NCI-H146 (cell line): Measurements from ENCODE around the gene HOXB3.

Experiments used
- DNase-seq: peaks from one replicate; lab custom pipeline; 2025; lab: John Stamatoyannopoulos, UW

HOXB3 gene

DNA sequence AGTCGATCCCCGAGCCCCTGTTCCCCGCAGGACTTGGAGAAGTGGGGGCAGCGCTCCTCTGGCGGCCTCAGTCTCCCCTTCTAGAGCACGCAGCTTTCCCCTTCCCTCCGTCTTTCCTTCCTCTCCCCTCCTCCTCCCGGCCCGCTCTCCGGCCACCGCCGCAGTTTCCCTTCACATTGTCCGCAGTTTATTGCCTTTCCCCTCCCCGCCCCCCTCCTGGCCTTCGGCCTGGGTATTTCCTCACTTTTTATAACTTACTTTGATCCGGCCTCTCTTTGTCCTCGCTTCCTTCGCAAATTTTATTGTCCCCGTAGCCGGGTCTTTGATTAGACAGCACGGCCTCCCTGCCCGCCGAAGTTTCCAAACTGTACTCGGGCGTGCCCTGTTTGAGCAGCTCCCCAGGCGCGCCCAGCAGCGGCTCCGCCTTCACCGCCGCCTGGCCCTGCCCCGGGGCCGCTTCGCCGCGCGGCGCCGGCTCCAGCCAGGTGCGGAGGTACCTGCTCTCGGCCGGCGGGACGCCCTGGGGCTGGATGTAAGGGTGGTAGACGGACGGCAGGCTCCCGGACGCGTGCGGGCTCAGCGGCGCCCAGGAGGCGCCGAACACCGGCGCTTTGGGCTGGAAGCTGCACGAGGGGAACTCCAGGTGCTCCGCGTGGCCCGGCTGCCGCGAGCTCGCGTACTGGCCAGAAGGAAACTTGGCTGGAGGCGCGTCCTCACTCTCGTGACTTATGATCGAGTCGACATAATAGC lies 35.6 kb upstream of the HOXB3 start:
- DNase-seq = peak; percentile 50

DNA sequence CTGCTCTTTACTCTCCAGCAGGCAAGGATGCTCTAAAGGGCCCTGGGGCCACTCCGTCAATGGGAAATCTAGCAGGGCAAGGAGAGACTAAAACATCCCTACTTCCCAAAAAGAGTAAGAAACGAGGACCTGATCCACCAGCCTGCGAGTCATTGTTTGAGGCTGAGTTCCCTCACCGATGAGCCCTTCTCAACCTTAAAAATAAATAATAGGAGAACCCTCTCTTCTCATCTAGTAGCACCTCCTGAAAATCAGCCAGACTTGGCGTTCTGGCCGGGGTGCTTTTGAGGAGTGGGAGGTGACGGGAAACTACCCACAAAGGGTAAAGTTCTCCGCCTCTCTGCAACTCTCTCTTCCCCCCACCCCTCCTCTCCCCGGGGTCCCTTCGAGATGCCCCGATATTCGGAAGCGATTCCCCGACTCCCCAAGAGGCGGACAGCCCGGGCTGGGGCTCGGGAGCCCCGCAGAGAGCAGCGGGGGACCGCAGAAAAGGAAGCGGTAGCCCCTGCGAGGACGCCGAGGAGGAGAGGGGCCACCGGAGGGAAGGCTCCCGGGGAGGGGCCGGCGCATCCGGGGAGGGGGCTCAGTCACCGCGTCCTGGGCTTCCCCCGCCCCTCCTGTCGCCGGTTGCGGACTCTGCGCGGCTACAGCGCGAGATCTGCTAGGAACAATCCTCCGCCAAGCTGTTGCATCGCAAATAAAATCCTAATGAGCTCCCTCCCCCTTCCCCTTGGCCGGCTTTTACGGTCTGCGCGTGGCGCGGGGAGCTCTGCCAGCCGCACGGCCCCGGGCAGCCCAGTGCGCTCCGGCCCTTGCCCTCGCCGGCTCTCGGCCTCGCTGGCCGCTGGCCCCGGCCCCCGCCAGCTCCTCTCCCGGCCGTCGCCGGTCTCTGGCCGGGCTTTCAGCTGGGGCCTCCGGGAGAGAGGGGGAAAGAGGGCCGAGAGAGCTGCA lies 34.8 kb upstream of the HOXB3 start:
- peak; percentile 33 for DNase-seq

DNA sequence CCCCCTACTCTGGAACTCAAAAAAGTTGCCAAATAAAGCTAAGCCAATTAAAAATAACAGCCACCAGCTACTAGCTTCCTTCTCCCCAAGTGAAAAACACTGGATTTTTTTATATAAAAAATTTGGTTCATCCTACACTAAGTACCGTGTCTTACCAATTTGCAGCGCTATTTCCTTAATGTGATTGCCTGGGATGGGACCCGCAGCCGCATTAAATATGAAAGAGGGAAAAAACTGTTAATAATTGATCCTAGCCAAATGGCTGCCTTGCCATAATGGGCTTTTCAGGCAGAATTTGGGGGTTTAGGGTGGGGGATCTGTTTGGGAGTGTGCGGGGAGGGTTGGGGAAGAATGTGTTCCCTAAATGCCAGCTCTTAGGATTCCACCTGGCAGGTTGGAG lies 34.1 kb upstream of the HOXB3 start:
- DNase-seq = no peak

DNA sequence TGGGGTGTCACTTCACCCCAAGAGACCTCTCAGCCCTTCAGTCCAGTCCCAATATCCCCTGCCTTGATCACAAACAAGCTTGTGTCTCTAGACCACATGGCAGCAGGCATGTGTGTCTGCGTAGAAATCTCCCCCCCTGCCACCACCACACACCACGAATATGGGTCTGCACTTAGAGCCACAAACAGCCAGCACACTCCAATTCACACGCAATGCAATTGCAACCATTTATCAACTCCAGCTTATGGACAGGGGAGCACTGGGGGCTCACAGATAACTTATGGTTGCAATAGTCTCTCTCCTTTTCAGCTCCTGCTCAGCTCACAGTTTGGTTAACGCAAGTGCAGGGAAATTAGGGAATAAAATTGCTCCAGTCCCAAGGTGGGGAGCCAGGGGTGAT lies 33.5 kb upstream of the HOXB3 start:
- DNase-seq = no peak

DNA sequence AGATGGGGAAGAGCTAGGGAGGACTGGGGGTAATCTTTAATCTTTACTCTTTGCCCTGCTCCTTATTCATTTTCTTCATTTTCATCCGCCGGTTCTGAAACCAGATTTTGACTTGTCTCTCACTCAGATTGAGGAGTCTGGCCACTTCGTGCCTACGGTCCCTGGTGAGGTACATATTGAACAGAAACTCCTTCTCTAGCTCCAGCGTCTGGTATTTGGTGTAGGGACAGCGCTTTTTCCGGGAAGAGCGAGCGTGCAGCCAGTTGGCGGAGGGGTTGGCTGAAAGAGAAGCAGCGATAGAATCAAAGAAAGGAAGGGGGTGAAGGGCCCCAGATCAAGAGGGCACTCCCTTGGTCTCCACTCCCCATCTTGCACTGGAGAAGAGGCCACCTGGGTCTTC lies 32.8 kb upstream of the HOXB3 start:
- no peak for DNase-seq

DNA sequence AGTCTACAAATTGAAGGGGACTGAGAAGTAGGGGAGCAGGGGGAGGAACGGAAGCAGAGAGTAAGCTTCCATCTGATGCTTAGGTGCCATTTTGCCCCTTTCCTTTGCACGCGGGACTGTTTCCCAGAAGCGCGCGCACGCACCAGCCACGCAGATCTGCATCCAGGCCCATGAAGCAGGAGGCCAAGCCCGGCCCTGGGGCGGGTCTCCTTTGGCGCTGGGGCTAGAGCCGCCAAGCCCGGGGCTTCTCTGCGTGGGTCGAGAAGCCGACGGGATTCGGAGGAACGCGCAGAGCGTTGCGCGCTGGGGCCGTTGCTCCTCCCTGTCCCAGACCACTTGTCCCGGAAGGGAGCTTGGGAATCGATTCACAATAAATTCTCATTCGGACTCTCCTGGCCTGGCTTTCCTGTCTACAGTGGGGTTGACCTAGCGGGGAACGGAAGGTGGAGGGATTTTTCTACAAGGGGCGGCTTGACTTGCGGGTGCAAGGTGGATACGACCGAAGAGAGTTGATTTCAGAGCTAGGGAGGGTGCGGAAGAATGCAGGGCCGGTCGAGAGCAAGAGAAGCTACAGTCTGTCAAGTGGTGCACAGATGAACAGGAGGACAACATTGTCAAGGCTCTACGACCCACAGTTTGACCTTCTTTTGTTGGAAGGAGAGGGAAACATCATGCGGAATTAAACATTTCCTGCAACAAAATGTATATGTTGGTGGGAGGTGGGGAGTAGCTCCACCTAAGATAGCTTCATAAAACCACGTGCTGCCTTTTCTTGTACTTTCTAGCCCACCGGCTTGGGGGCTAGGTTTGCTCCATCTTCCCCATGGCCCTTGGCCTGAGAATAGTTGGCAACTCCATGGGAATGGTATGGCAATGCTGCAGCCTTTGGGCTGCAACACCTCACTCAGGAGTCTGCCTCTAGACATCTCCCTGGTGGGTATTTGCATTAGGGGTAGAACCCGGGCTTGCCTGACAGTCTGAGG lies 31.7 kb upstream of the HOXB3 start:
- DNase-seq = no peak

DNA sequence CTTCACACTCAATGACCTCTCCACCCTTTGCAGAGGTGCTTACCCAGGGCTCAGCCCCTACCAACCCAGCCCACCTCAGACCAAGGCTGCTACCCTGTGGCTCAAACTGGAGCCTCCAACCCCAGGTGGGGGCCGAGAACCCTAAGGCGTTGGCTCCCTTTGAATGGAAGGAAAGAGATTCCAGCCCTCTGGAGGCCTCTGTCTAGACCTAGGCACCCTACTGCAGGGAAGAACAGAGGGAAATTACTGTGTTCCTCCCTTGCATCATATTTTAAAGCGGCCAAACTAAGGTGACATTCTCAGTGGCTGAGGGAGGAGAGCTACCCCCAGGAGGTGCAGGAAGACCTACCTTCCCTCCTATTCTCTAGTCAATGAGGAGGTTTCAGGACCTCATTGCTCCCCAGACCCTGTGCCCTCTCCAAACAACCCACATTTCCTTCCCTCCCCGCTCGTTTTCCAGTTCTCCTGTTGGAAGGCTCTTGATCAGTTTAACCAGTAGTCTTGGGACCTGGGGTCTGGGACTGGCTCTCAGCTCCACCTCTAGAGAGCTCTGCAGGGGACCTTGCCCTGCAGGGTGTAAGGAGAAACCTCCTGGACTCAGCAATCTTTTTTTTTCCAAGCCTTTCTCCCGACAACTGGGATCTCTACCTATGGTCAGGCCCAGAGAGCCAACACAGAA lies 30.6 kb upstream of the HOXB3 start:
- DNase-seq = no peak

DNA sequence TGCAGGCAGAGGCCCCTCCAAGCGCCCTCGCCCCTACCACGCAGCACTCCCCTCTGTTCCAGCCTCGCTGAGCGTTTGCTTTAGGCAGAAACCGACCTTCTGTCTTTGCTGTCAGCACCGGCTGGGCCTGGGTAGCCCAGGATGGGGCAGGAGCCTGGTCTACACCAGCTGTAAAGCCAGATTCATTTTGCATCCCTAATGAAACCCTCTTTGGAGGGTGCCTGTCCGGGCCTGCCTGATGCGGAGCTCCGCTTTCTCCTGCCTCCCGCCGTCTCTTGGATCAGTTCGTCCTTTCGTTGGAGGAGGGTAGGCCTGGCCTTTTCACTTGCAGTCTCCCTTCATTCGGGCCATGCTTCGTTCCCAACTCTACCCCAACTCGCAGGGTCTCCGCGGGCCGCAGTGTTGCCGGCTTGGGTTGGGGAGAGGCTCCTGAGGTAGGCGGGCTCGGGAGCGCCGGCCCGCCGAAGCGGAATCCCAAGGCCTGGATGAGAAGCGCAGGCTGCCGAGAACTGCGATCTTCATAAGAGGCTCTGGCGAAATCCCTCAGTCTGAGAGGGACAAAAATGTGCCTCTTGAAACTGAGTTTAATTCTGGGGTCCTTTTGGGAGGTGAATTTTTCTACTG lies 29.9 kb upstream of the HOXB3 start:
- DNase-seq = no peak

DNA sequence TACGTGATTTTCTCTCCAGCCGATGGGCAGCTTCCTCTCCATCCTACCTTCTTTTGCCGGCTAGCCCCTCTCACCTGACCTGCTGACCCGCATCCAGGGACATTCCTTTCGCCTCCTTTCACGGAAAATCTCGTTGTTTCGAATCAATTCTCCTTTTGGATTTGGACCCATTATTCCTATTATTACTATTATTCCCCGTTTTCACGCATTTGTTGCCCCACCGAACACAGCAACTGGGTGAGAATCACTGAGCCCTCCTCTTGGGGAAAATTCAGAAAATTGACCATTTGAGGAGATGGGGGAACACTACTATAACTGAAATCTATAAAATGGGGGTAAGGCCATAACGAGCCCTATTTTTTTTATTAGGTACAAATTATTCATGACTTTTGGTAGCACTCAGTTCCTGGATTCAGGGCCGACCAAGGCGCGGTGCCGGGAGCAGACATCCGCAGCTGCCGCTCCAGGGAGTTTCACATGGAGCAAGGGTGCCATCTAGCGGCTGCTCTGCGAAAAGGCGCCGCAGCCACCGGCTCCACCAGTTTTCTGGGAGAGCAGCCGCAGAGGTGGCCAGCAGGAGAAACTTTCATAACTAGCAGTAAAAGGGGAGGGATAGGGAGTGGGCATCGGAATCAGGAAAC lies 28.3 kb upstream of the HOXB3 start:
- DNase-seq = peak; percentile 81

DNA sequence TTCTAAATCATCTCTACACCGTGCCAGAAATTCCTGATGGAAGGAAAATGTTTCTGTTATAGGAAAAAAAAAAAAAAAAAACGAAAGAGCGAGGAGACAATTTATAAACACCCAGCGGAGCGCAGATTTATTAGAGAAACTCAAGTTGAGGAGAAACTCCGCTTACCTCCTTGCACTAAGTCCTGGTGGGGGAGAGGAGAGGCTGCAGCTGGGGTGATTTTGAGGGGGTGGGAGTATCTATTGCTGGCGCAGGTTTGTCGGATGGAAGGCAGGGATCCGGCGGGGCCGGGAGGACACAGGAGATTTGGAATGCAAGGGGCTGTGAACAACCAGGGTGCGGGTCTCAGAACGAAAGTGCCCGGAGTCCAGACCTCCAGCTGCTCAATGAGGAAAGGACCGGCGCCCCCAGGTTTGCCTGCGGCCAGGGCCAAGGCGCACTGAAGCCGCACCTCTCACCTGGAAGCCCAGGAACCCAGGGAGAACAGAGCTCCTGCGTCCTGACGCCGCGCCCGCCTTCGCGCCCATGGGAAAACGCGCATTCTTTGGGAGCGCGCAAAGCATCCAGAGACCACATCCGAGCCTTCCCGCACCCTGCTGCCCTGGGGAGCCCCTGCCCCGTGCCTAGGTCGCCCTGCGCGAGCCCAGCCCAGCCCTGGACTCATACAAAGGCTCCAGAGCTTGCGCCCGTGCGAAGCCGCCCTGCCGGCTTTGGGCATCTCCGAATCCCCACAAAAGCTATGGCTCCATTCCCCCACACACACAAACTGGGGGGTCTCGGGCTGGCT lies 27.6 kb upstream of the HOXB3 start:
- DNase-seq = peak; percentile 43

DNA sequence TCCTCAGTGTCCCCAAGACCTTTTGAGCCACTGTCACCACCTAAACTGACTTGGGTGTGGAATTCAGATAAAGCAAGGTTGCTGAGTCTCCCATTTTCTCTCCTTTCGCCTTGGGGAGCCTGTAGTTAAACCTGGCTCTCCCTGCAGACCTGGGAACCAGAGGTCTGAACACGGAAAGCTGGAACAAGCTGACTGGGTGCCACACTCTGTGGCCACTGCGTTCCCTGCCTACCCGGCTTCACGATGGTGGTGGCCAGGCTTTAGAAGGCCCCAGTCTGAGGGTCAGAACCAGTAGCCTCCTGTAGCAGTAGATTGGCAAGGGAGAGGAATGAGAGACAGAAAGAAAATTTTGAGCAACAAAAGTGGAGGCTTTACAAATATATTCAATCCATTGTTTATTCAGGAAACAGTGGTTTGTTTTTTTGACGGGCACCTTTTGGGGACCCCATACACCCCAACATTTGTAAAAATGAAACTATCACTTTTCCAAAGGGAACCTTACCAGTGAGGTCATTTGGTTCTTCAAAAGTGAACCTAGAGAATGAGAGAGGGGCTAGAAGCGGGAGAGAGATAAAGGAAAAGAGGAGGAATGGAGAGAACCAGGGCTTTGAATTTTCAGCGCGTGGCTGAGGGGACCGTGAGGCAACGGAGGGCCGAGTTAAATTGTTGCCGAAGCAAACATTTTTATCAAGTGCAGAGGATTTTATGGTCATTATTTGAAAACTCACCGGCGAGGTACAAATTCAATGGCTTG lies 26.9 kb upstream of the HOXB3 start:
- DNase-seq = no peak

DNA sequence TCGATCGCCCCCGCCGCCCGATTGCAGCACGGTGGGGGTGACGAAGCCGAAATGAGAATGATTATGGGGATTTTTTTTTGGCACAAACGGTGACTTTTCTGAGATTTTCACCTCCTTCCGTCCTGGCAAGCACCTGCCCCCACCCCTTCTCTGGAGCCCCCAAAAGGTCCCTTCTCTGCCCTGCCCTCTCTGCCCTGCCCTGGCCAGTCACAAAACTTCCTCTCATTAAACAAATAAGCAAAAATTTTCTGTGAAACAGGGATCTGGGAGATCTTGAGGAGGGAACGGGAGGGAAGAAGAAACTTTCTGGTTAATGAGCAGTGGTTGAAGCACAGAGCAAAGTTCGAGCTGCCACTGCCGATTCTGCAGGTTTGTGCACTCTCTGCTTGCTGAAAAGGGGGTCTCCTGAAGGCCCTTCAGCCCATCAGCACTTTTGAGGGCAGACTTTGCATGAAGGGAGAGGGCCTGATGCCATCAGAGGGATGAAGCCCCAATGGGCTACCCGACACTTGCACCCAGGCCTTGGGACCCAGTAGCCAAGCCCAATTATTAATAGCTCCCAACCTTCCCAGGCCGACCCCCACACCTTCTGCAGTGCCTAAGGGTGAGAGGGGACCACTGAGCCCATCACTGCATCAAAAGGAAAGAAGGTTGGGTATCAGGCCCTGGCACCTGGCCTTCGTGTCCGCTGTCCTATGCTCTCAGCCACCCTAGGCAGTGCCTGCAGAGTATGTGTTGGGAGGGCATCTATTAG lies 26.1 kb upstream of the HOXB3 start:
- no peak for DNase-seq

DNA sequence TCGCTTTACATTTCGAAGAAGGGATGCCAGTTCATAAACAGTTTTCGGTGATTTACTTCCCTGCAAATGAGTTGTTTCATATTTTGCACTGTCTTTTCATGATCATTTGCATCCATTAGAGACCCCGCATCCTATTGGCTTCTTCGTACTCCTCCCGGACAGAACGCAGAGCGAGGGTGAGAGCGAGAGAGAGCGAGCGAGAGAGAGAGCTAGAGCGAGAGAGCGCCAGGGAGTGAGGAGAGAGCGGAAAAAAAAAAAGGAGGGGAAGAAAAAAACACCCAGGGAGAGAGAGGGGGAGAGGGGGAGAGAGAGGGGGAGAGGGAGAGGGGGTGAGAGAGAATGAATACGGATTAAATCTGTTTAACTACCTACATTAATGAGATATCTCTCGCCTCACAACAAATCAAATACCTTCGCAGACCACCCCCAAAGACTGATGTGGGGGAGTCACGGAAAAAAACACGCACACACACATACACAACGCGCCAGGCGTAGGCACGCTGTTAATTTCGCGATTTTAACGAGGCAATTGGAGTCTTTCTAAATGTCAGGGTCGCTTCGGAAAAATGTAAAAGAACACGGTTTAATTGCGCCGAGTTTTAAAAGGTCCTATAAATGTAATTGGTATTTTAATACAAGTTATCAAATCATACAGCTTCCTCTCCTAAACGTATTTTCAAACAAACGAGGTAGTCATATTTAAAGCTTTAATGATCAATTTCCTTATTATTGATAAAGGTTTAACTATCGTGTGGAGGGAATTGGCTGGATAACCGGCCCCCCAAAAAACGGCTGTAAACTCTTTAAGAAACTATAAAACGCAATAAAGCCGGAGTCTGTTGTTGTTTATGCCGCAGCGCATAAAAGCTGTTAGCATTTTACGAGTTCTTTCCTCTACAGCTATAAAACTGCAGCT lies 25.3 kb upstream of the HOXB3 start, which contains the start of gene HOXB8:
HOXB8 (minus strand) TSS at position 246 of the 916 bp plus-strand sequence. CDS start 588 bp downstream, outside the sequence.
- no peak for DNase-seq

DNA sequence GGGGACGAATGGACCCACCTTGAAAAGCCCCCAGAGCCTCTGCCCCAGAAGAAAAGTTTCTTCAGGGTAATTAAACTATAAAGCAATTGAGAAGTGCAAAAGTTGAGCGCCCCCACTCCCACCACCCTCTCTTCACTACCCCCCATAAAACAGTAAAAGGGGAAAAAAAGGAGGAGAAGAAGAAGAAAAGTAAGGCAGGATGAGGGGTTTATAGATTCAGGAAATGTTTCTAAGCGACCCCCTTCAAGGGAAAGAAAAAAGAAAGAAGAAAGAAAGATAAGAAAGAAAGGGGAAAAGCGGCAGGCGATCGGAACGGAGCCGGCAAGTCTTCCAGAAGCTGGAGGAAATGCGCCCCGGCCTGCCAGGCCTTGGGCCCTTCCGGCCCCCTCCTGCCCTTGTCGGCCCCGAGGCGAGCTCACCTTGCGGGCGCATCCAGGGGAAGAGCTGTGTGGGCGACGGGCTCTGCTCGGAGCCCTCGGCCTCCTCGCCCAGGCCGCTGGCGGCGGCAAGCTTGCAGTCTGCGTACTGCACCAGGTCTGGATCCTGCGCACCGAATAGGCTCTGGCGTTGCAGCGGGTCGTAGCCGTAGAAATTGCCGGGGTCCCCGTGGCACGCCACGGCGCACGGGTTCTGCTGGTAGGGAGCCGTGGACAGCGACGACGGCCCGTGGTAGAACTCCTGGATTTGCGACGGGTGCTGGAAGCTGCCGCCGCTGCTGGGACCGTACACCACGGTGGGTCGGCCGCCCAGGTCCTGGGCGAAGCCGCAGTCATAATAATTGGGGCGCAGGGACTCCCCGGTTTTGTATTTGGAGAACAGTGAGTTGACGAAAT lies 24.0 kb upstream of the HOXB3 start:
- no peak for DNase-seq

DNA sequence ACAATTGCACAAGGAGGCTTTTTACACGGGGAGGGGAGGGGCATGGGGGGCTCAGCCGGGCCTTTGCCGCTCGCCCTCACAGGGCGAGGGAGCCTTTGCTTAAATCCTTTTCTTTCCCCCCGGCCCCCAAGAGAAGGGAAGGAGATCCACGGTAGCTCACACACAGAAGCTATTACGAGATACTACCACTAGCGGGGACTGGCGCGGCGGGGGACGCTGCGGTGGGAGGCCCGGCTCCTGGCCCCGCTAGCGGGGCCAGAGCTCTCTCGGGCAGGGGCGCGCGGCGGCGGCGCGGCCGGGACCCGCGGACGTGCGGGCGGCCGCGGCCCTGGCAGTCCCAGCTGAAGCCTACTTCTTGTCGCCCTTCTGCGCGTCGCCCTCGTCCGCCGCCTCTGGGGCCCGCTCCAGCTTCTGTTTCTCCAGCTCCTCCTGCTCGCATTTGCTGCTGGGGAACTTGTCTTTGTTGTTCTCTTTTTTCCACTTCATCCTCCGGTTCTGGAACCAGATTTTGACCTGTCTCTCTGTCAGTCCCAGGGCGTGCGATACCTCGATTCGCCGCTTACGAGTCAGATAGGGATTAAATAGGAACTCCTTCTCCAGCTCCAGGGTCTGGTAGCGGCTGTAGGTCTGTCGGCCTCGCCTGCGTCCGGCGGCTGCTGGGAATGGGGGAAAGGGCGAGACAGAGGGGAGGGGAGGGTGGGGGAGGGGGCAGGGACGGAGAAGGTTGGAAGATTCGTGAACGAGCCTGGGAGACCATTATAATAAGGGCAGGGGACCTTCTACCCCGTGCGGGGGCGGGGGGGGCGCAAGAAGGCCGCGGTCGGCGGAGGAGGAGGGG lies 23.0 kb upstream of the HOXB3 start:
- DNase-seq = no peak
